IMR-90 (cell line): ENCODE data around the gene CNKSR3. TPM values are rescaled to one million over a fixed set of nuclear protein-coding genes. Genes with fewer than 3 reads are reported as not detected.

Source experiments
- ATAC-seq: fragments of 200-7000 bp; cut with Tn5 transposase; 2 replicates; pipeline ENCODE4 v1.9.1; 2020; ENCODE audit warnings: low read depth, mild to moderate bottlenecking, moderate library complexity
- BruUV-seq: library from RNA; stranded (reverse); fragments of 400-500 nt; replicated peaks from 2 replicates; lab custom pipeline; 2021; lab: Mats Ljungman, UMichigan
- CTCF ChIA-PET: fragments of 300-600 bp; formaldehyde crosslinking; extraction: SDS; loops from one replicate; lab custom pipeline; 2021; ENCODE audit warnings: antibody characterized with exemption; lab: Yijun Ruan, JAX
- POLR2A ChIA-PET: fragments of 300-600 bp; sonication (Branson Sonifier 250); formaldehyde crosslinking; loops from one replicate; lab custom pipeline; 2022; ENCODE audit warnings: antibody characterized with exemption; ENCODE audit not compliant: unreplicated experiment; lab: Charles Lee
- DNase-seq: peaks from one replicate; pipeline ENCODE4 v3.0.0; 2013
- H2AFZ ChIP-seq: replicated peaks from 2 replicates; pipeline ENCODE3; 2013; ENCODE audit warnings: low read length, mild to moderate bottlenecking; ENCODE audit not compliant: poor library complexity
- H2AK5ac ChIP-seq: 2 replicates; pipeline ENCODE4 v1.6.1; 2013; ENCODE audit warnings: low read depth, low read length, inconsistent platforms
- H2AK9ac ChIP-seq: replicated peaks from 2 replicates; pipeline ENCODE3; 2013; ENCODE audit warnings: mild to moderate bottlenecking, low read depth, low read length, moderate library complexity; ENCODE audit not compliant: poor library complexity
- H2BK120ac ChIP-seq: 2 replicates; pipeline ENCODE4 v1.6.1; 2013; ENCODE audit warnings: low read depth, low read length, inconsistent platforms
- H2BK15ac ChIP-seq: 3 replicates; pipeline ENCODE4 v1.6.1; 2013; ENCODE audit warnings: low read depth, low read length, inconsistent platforms
- H2BK20ac ChIP-seq: 2 replicates; pipeline ENCODE4 v1.6.1; 2013; ENCODE audit warnings: low read depth, mild to moderate bottlenecking, inconsistent platforms, low read length, moderate library complexity
- H2BK5ac ChIP-seq: 2 replicates; pipeline ENCODE4 v1.6.1; 2013; ENCODE audit warnings: mild to moderate bottlenecking, low read depth, low read length, inconsistent platforms; ENCODE audit not compliant: poor library complexity, severe bottlenecking
- H3K14ac ChIP-seq: replicated peaks from 2 replicates; pipeline ENCODE4 v1.6.1; 2013; ENCODE audit warnings: low read depth, low read length, inconsistent platforms
- H3K18ac ChIP-seq: 2 replicates; pipeline ENCODE4 v1.6.1; 2013; ENCODE audit warnings: low read depth, low read length, control low read depth
- H3K23ac ChIP-seq: 2 replicates; pipeline ENCODE4 v1.6.1; 2013; ENCODE audit warnings: low read depth, low read length, inconsistent platforms
- H3K27ac ChIP-seq: 2 replicates; pipeline ENCODE4 v1.5.1; 2013; ENCODE audit warnings: mild to moderate bottlenecking, control low read depth, low read length; ENCODE audit not compliant: insufficient read depth
- H3K27me3 ChIP-seq: 2 replicates; pipeline ENCODE4 v1.6.1; 2013; ENCODE audit warnings: low read length; ENCODE audit not compliant: control insufficient read depth, insufficient read depth
- H3K36me3 ChIP-seq: 2 replicates; pipeline ENCODE4 v1.6.1; 2013; ENCODE audit warnings: low read length, mixed read lengths; ENCODE audit not compliant: control insufficient read depth, insufficient read depth
- H3K4ac ChIP-seq: 2 replicates; pipeline ENCODE4 v1.6.1; 2013; ENCODE audit warnings: low read depth, low read length, inconsistent platforms
- H3K4me1 ChIP-seq: 2 replicates; pipeline ENCODE4 v1.6.1; 2013; ENCODE audit warnings: low read length, mixed read lengths; ENCODE audit not compliant: control insufficient read depth, insufficient read depth
- H3K4me2 ChIP-seq: 2 replicates; pipeline ENCODE4 v1.6.1; 2013; ENCODE audit warnings: low read depth, mild to moderate bottlenecking, control low read depth, low read length, moderate library complexity
- H3K4me3 ChIP-seq: 2 replicates; pipeline ENCODE4 v1.5.1; 2013; ENCODE audit warnings: low read depth, mild to moderate bottlenecking, control low read depth, low read length, moderate library complexity; ENCODE audit not compliant: insufficient read depth
- H3K56ac ChIP-seq: 2 replicates; pipeline ENCODE4 v1.6.1; 2013; ENCODE audit warnings: low read length, inconsistent platforms; ENCODE audit not compliant: insufficient read depth; ENCODE audit errors: extremely low read depth
- H3K79me1 ChIP-seq, 2 experiments: 2 replicates each; pipeline ENCODE4 v1.6.1; 2013; ENCODE audit warnings: low read length in 2 of 2, inconsistent platforms in 1 of 2, low read depth in 1 of 2
- H3K9ac ChIP-seq: 2 replicates; pipeline ENCODE4 v1.6.1; 2013; ENCODE audit warnings: low read depth, low read length, control low read depth
- H3K9me1 ChIP-seq: 2 replicates; pipeline ENCODE4 v1.6.1; 2013; ENCODE audit warnings: low read length, inconsistent platforms; ENCODE audit not compliant: insufficient read depth
- H3K9me3 ChIP-seq: 2 replicates; pipeline ENCODE4 v1.6.1; 2013; ENCODE audit warnings: low read length; ENCODE audit not compliant: control insufficient read depth, insufficient read depth
- H4K20me1 ChIP-seq: 2 replicates; pipeline ENCODE4 v1.6.1; 2013; ENCODE audit warnings: low read length, inconsistent platforms; ENCODE audit not compliant: insufficient read depth
- H4K5ac ChIP-seq: 2 replicates; pipeline ENCODE4 v1.6.1; 2013; ENCODE audit warnings: mild to moderate bottlenecking, low read depth, low read length, control low read depth
- H4K8ac ChIP-seq, 2 experiments: 2 replicates each; pipeline ENCODE4 v1.6.1; 2013; ENCODE audit warnings: low read depth in 2 of 2, low read length in 2 of 2, control low read depth in 1 of 2, inconsistent platforms in 1 of 2
- H4K91ac ChIP-seq: 2 replicates; pipeline ENCODE4 v1.6.1; 2013; ENCODE audit warnings: low read depth, low read length, inconsistent platforms; ENCODE audit not compliant: insufficient read depth
- NFE2L2 ChIP-seq: fragments of 150-350 bp; IDR thresholded peaks from 2 replicates; pipeline ENCODE4 v1.6.1; 2016; ENCODE audit warnings: low read depth, mild to moderate bottlenecking, low read length
- RAD21 ChIP-seq: IDR thresholded peaks from 2 replicates; pipeline ENCODE4 v1.6.1; 2012; ENCODE audit warnings: low read length, improper control_type of control experiment
- RCOR1 ChIP-seq: IDR thresholded peaks from 2 replicates; pipeline ENCODE4 v1.6.1; 2012; ENCODE audit warnings: mild to moderate bottlenecking, low read length, improper control_type of control experiment; ENCODE audit not compliant: insufficient replicate concordance
- RFX5 ChIP-seq: IDR thresholded peaks from 2 replicates; pipeline ENCODE4 v1.8.0; 2012; ENCODE audit warnings: low read depth, mild to moderate bottlenecking, low read length, moderate library complexity
- SMC3 ChIP-seq: fragments of 150-350 bp; IDR thresholded peaks from 2 replicates; pipeline ENCODE4 v1.6.1; 2016; ENCODE audit warnings: low read depth, mild to moderate bottlenecking, antibody characterized with exemption, low read length, moderate library complexity
- WGBS, 2 experiments: methylation state at CpG; one replicate each; pipeline versions ENCODE4 v1.1.5 to v1.1.7; 2013; ENCODE audit warnings: missing lambda C conversion rate in 2 of 2; ENCODE audit not compliant: insufficient read length in 1 of 2; ENCODE audit errors: extremely low coverage in 2 of 2; 5-methylcytosine and 5-hydroxymethylcytosine counted together
- dilution Hi-C: fragments of 300-500 bp; cut with HindIII; formaldehyde crosslinking; loops from one replicate; pipeline ENCODE4 v1.14.3; 2018; ENCODE audit warnings: low sequenced_read_pairs; ENCODE audit not compliant: unreplicated experiment
- in situ Hi-C: fragments of 300-500 bp; cut with MboI; formaldehyde crosslinking; loops from 3 replicates; pipeline ENCODE4 v1.14.3; 2019; ENCODE audit warnings: low sequenced_read_pairs, inconsistent platforms, mixed read lengths
- intact Hi-C: fragments of 100-400 bp; cut with micrococcal nuclease; formaldehyde crosslinking; loops from 2 replicates; pipeline ENCODE4 v1.10.0; 2022
- polyA plus RNA-seq, 3 experiments: library from polyadenylated mRNA; depleted of rRNA; stranded (reverse); fragments of >200 nt; gene quantifications; 2 replicates each; pipeline ENCODE4 v1.2.3, GENCODE V29; 2012; ENCODE audit warnings: low replicate concordance in 1 of 3
- total RNA-seq: library from RNA; depleted of rRNA; stranded (reverse); fragments of >200 nt; gene quantifications from 2 replicates; pipeline ENCODE4 v1.2.3, GENCODE V29; 2012
- TF ChIP-seq, protein P1 (sequence below): fragments of 150-350 bp; IDR thresholded peaks from 2 replicates; pipeline ENCODE4 v1.6.1; 2016; ENCODE audit warnings: low read depth, mild to moderate bottlenecking, low read length, moderate library complexity, borderline replicate concordance
- TF ChIP-seq, protein P2 (sequence below): fragments of 150-350 bp; IDR thresholded peaks from 2 replicates; pipeline ENCODE4 v1.6.1; 2017; ENCODE audit warnings: mild to moderate bottlenecking, antibody characterized with exemption, low read length, low read depth

Gene CNKSR3
- total and polyA plus RNA-seq, 2 of the 4 experiments (the other 2 are of a cell fraction), result 6.7 to 15.8 TPM

- intact Hi-C loops, result no loop called here
- H3K4ac ChIP-seq, result no peak overlapping the region
- H2AK9ac ChIP-seq, result no peak overlapping the region
- H3K9me3 ChIP-seq, result no peaks in the 10 kb centered on the region
- DNase-seq (no peak), ATAC-seq (no peak)
- no peak overlapping the region for H2AFZ ChIP-seq
- H3K23ac ChIP-seq, result no peak overlapping the region
- ChIA-PET POLR2A (no interaction called here), CTCF (no interaction called here)
- H3K14ac ChIP-seq, result no peak overlapping the region
- no peak overlapping the region for H4K91ac ChIP-seq
- H3K9me1 ChIP-seq, result no peaks in the 10 kb centered on the region
- no peaks in the 10 kb centered on the region for H3K36me3 ChIP-seq
- in situ Hi-C loops, result no loop called here
- no peak overlapping the region for H4K5ac ChIP-seq
- H2BK20ac ChIP-seq, result no peak overlapping the region
- peaks cover 2% of the 10 kb centered on the region for H3K4me1 ChIP-seq
- no peak overlapping the region for H2BK5ac ChIP-seq
- H4K8ac ChIP-seq, result no peak overlapping the region
- WGBS, 2 experiments, result no CpG with 5 or more reads among the region's 5 CpGs
- dilution Hi-C loops, result loop anchor here (25.0 kb wide), 1 partner anchor 199 kb away; no protein-coding TSS in a partner anchor
- H3K27me3 ChIP-seq, result no peaks in the 10 kb centered on the region
- no peak overlapping the region for H2AK5ac ChIP-seq
- H3K27ac ChIP-seq, result no peak overlapping the region
- no peak overlapping the region for H3K4me2 ChIP-seq
- H4K20me1 ChIP-seq, result no peaks in the 10 kb centered on the region
- no peak overlapping the region for H3K18ac ChIP-seq
- no peaks in the 10 kb centered on the region for H3K79me1 ChIP-seq
- TF ChIP-seq RFX5 (no peak), NFE2L2 (no peak), RCOR1 (no peak), RAD21 (no peak), SMC3 (no peak)
- TF ChIP-seq, protein P1, sequence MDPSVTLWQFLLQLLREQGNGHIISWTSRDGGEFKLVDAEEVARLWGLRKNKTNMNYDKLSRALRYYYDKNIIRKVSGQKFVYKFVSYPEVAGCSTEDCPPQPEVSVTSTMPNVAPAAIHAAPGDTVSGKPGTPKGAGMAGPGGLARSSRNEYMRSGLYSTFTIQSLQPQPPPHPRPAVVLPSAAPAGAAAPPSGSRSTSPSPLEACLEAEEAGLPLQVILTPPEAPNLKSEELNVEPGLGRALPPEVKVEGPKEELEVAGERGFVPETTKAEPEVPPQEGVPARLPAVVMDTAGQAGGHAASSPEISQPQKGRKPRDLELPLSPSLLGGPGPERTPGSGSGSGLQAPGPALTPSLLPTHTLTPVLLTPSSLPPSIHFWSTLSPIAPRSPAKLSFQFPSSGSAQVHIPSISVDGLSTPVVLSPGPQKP, result no peak
- TF ChIP-seq, protein P2, sequence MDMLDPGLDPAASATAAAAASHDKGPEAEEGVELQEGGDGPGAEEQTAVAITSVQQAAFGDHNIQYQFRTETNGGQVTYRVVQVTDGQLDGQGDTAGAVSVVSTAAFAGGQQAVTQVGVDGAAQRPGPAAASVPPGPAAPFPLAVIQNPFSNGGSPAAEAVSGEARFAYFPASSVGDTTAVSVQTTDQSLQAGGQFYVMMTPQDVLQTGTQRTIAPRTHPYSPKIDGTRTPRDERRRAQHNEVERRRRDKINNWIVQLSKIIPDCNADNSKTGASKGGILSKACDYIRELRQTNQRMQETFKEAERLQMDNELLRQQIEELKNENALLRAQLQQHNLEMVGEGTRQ, result no peak
- no peak overlapping the region for H3K56ac ChIP-seq
- BruUV-seq, result no TSS peak
- H3K4me3 ChIP-seq, result no peak overlapping the region
- no peak overlapping the region for H2BK15ac ChIP-seq
- no peak overlapping the region for H3K9ac ChIP-seq
- no peak overlapping the region for H2BK120ac ChIP-seq
These were observed 149.0 kb downstream of the CNKSR3 start for GRCh38 chr6:154361476-154361875.
